GM18526 (cell line): Measurements from ENCODE around the gene RCOR2.

Source experiments
- POLR2A ChIP-seq: IDR thresholded peaks from 3 replicates; pipeline ENCODE4 v1.6.1; 2011; ENCODE audit not compliant: insufficient read length; ENCODE audit errors: extremely low read depth

RCOR2 gene

DNA sequence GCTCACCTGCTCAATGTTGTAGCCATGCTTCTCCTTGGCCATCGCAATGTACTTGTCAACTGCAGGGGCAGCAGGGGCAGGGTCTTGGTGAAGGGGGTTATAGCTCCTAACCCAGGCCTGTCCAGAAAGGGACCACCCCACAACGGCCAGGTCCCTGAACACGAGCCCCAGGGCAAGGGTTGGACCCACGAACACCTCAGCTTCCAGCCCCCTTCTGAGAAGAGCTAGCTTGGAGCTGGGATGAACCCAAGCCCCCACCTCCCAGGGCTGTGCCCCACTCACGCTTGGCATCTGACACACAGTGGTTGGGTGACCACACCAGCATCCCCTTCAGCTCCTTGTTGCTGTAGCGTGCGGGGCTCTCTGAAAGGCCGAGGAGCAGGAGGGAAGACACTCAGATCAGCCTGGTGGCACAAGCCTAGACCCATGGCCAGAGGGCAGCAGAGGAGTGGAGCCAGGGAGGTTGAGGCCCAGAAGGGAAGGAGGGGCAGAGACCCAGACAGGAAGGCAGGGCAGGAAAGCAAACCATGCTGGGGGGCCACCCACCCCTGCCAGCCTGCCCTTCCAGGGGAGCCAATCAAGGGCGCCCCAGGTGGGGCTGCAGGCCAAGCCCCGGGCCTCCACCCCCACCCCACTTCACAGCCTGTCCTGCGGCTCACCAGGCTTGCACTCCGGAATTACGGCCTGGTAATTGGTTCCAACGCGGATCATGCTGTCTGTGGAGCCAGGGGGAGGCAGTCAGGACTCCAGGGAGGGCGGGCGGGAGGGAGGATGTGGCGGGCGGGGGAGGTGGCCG, 1.9 kb downstream of the RCOR2 start:
- no peak for TF ChIP-seq POLR2A

GRCh38 chr11:63913866-63914830, 2.8 kb downstream of the RCOR2 start:
- no peak for TF ChIP-seq POLR2A

GRCh38 chr11:63912678-63913077, 4.3 kb downstream of the RCOR2 start:
- no peak for TF ChIP-seq POLR2A

GRCh38 chr11:63911876-63912275, 5.1 kb downstream of the RCOR2 start:
- TF ChIP-seq POLR2A, result no peak

- TF ChIP-seq POLR2A, result no peak
Observed at GRCh38 chr11:63911440-63911839, 5.5 kb downstream of the RCOR2 start.

GRCh38 chr11:63910675-63911074, 6.3 kb downstream of the RCOR2 start:
- no peak for TF ChIP-seq POLR2A

DNA sequence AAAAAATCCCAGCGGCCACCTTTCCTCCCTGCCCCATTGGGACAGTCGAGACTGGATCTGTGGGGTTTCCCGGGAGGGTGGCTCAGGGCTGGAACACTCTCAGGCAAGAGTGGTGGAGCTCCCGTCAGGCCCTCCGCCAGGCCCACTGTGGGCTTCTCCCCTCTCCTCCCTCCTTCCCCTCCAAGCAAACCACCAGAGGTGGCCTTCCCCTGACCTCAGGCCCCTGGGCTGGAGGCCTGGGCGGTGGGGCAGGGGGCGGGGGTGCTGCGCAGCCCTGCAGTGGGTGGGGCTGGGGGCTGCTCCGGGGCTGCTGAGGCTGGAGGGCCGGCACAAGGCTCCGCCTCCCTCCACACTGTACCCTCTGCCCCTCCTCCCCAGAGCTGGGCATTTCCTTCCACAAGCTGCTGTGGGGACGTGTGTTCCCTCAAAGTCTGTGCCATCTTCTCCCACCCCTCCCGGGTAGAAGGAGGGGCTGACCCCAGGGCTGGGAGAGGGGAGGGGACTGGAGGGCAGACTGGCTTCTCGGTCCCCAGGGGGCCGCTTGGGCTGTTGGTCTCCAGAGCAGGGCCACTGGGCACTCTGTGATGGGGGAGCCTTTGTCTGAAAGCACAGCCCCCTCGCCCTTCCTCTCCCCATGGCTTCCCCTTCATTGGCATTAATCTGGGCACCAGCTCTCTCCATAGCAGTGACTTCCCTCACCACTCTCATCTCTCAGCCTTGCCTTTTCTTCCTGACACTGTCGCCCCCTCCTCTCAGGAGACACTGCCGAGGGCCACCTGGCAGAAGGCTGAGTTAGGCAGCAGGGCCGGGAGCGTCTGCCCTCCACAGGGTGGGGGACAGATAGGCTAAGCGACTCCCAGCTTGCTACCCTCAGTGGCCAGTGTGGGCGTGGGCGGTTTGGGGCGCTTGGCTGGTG, 7.1 kb downstream of the RCOR2 start:
- TF ChIP-seq POLR2A, result no peak

DNA sequence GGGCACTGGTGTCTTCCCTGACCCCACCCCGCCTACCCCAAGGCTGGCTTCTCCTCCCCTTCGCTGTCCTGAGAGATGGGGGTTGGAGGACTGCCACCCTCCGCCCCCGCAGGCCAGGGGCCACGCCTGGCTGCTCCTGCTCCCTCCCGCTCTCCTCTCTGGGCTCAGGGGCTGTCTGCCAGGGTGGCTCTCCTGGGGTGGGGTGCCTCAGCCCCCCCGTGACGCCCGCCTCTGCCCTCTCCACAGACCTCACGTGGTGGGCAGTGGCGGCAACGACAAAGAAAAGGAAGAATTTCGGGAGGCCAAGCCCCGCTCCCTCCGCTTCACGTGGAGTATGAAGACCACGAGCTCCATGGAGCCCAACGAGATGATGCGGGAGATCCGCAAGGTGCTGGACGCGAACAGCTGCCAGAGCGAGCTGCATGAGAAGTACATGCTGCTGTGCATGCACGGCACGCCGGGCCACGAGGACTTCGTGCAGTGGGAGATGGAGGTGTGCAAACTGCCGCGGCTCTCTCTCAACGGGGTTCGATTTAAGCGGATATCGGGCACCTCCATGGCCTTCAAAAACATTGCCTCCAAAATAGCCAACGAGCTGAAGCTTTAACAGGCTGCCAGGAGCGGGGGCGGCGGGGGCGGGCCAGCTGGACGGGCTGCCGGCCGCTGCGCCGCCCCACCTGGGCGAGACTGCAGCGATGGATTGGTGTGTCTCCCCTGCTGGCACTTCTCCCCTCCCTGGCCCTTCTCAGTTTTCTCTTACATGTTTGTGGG, 8.1 kb downstream of the RCOR2 start:
- no peak for TF ChIP-seq POLR2A

DNA sequence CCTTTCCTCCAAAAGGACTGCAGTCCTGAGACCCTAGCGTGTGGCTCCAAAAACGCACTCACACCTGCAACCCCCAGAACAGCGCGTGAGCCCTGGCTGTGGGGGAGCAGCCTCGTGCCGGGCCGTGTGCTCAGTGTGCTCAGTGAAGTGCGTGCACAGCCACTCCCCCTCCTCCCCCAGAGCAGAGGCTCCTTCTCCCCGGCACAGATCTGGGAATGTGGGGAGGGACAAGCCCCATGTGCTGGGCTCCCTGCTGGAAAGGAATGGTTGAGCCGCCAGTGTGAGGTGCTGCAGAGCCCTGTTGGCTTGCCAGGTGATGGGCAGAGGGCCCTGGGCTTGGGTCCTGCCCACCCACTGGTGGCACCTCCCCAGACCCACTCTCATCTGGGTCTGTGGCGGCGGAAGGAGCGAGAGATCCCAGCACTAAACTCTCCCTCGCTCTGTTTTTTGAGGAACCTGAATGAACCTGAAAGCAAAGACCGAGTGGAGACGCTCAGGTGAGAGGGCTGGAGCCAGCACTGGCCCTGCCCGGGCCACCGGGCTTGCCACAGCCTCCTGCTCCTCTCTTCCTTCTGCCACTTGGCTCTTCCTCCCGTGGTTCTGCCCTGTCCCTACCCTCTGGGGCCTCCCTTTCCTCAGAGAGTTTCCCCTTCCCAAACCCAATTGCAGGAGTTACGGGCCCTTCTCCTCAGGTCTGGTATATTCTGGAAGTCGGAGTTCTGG, 9.0 kb downstream of the RCOR2 start:
- TF ChIP-seq POLR2A, result no peak

GRCh38 chr11:63907063-63907462, 9.9 kb downstream of the RCOR2 start:
- TF ChIP-seq POLR2A, result no peak

DNA sequence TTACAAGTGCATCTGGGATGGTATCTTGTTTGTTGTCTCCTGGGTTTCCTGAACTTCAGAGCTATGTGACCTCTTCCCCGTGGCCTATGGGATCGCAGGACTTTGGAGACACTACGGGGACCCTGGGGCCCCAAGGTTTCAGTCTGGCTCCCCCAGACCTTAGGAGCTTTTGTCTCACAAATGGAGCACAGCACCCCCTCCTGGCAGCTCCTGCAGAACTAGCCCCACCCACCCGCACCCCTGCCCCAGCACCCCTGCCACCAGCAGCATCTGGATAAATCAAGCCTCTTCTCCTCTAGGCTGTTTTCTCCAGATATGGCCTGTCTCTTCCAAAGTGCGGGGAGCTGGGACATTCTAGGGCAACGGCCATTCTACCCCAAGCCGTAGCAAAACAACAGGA, 10.4 kb downstream of the RCOR2 start:
- TF ChIP-seq POLR2A, result no peak

DNA sequence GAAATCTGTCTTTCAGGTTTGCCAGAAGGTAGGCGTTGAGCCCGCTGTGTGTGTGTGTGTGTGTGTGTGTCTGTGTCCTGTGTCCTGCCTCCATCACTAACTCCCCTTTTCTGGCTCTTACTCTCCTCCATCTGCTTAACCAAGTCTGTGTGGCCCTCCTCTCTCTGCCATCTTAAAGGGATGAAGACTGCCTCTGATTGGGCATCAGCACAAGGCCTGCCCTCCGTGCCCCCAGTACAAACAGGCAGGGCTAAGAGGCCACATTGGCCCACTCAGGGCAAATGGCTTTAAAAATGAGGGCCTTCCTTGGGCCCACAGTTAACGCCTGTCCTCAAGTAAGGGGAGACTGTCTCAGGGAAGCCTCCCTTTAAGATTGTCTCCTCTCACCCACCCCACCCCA, 10.9 kb downstream of the RCOR2 start:
- TF ChIP-seq POLR2A, result no peak

DNA sequence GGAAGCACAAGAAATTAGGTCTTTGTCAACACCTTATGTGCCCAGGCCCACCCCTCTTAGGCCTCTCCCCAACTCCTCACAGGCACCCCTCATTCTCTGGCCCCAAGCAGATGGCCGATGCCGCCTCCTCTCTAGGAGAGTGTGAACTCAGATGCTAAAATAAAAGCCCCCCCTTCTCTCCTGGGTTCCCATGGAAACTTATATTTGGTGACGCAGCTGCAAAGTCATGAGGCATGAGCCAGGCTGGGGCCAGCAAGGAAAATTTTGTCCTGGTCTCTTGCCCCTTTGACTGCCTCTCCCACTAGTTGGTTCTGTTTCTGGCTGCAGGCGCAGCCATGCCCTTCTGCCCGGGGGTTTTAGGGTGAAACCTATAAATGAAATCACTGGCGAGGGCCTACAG, 11.8 kb downstream of the RCOR2 start:
- no peak for TF ChIP-seq POLR2A

DNA sequence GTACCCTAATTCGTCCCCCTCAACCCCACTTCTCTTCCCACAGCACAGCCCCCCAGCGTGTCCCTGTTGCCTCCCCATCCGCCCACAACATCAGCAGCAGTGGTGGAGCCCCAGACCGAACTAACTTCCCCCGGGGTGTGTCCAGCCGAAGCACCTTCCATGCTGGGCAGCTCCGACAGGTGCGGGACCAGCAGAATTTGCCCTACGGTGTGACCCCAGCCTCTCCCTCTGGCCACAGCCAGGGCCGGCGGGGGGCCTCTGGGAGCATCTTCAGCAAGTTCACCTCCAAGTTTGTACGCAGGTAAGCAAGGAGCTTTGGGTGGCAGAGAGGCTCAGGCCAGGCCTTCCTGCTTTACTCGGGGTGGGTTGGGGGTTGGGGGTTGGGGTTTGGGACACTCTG, 12.2 kb downstream of the RCOR2 start:
- TF ChIP-seq POLR2A, result no peak

DNA sequence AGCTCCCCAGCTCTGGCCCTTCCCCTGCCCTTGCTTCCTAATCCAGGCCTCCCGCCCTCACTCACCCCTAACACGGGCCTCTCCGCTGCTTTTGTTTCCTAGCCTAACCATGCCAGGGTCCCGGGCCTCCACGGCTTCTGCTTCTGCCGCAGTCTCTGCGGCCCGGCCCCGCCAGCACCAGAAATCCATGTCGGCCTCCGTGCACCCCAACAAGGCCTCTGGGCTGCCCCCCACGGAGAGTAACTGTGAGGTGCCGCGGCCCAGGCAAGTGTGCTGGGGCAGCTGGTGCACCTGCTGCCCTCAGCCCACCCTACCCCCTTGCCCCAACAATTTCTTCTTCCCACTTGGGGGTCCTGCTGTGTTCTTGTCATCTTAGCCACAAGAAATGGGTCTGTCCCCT, 13.1 kb downstream of the RCOR2 start:
- no peak for TF ChIP-seq POLR2A
